ENCODE measurements around the gene SLC10A1.

Gene SLC10A1

GRCh38 chr14:69803753-69804152, 6.7 kb upstream of the SLC10A1 start:
- TF ChIP-seq CTCF (IDR thresholded peaks at IDR 0.05; ENCODE audit: low read depth, low read length), result peak; percentile 20
- H3K4me3 ChIP-seq (ENCODE audit: low read depth, low read length), result no peak overlapping the region
- DNase-seq (ENCODE audit: low read depth, low spot score), result no peak
- in situ Hi-C loops (cut with HindIII; ENCODE audit: low sequenced_read_pairs), result no loop called here

GRCh38 chr14:69798339-69798735, 1.3 kb upstream of the SLC10A1 start:
- H3K4me3 ChIP-seq (ENCODE audit: low read depth, low read length), result no peak overlapping the region
- no peak for DNase-seq (ENCODE audit: low read depth, low spot score)
- no peak for TF ChIP-seq CTCF (IDR thresholded peaks at IDR 0.05; ENCODE audit: low read depth, low read length)
- in situ Hi-C loops (cut with HindIII; ENCODE audit: low sequenced_read_pairs), result no loop called here

GRCh38 chr14:69797573-69798338, 715 bp upstream of the SLC10A1 start:
- in situ Hi-C loops (cut with HindIII; ENCODE audit: low sequenced_read_pairs), result no loop called here
- DNase-seq (ENCODE audit: low read depth, low spot score), result no peak
- no peak overlapping the region for H3K4me3 ChIP-seq (ENCODE audit: low read depth, low read length)
- no peak for TF ChIP-seq CTCF (IDR thresholded peaks at IDR 0.05; ENCODE audit: low read depth, low read length)

- no peak for DNase-seq (ENCODE audit: low read depth, low spot score)
- H3K4me3 ChIP-seq (ENCODE audit: low read depth, low read length), result no peak overlapping the region
- in situ Hi-C loops (cut with HindIII; ENCODE audit: low sequenced_read_pairs), result no loop called here
- no peak for TF ChIP-seq CTCF (IDR thresholded peaks at IDR 0.05; ENCODE audit: low read depth, low read length)
Measured at GRCh38 chr14:69795691-69796090, 1.4 kb downstream of the SLC10A1 start.

- no peak for DNase-seq (ENCODE audit: low read depth, low spot score)
- no peak for TF ChIP-seq CTCF (IDR thresholded peaks at IDR 0.05; ENCODE audit: low read depth, low read length)
- no peak overlapping the region for H3K4me3 ChIP-seq (ENCODE audit: low read depth, low read length)
- in situ Hi-C loops (cut with HindIII; ENCODE audit: low sequenced_read_pairs), result no loop called here
Measured at GRCh38 chr14:69794791-69795190, 2.2 kb downstream of the SLC10A1 start.

GRCh38 chr14:69792887-69793421, 4.1 kb downstream of the SLC10A1 start:
- no peak for TF ChIP-seq CTCF (IDR thresholded peaks at IDR 0.05; ENCODE audit: low read depth, low read length)
- no peak overlapping the region for H3K4me3 ChIP-seq (ENCODE audit: low read depth, low read length)
- no peak for DNase-seq (ENCODE audit: low read depth, low spot score)
- in situ Hi-C loops (cut with HindIII; ENCODE audit: low sequenced_read_pairs), result no loop called here

Data from astrocyte of the spinal cord (primary cell).